ENCODE measurements around the gene CDNF.

GRCh38 chr10:14852236-14852635 lies 14.4 kb upstream of the CDNF start:
- TF ChIP-seq CTCF (conservative IDR thresholded peaks at IDR 0.05) = no peak
- TF ChIP-seq ZFX (IDR thresholded peaks at IDR 0.05) = no peak

Measured in C4-2B (cell line).